ENCODE measurements around the gene ASB10.
A peak's percentile ranks its signal among the peaks of the same experiment; 100 is the strongest.

Gene ASB10

GRCh38 chr7:151187409-151188251, 580 bp upstream of the ASB10 start:
- no peak for DNase-seq

DNA sequence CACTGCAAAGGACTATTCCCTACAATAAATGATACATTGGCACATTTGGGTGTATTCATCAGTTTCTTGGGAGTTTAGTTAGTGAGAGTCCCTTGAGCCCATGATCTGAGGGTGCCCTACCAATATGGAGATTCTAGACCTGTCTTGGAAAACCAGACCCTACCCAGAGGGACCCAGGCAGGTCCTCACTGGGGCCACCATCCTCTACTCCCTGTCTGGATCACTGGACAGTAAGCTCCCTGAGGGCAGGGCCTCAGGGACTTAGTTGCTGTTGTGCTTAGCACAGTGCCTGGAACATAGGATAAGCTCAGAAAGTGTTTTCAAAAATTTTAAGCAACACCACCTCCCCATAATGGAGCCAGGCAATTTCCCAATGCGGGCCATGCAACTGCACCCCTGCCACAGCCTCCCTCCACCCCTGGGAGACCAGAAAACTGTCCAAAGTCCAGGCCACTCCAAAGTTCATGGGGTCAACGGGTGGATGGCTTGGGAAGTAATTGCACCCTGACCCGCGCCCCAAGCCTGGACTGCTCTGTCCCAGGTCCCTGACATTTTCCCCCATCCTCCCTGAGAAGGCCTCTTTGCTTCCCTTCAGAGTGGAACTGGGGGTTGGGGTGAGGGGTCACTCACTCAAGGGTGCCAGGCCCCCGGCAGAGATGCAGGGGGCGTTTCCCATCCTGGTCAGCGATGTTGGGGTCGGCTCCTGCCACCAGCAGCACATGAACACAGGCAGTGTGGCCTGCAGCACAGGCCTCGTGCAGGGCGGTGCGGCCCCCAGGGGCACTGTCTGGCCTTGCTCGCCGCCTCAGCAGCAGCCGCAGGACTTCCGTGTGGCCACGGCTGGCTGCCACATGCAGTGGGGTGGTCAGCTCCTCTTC, 1.0 kb downstream of the ASB10 start:
- DNase-seq: no peak

GRCh38 chr7:151181011-151181431, 6.0 kb downstream of the ASB10 start:
- DNase-seq: no peak

- no peak for DNase-seq
Measured at GRCh38 chr7:151179946-151180345, 7.1 kb downstream of the ASB10 start.

GRCh38 chr7:151179287-151179860, 7.7 kb downstream of the ASB10 start:
- DNase-seq: no peak

DNA sequence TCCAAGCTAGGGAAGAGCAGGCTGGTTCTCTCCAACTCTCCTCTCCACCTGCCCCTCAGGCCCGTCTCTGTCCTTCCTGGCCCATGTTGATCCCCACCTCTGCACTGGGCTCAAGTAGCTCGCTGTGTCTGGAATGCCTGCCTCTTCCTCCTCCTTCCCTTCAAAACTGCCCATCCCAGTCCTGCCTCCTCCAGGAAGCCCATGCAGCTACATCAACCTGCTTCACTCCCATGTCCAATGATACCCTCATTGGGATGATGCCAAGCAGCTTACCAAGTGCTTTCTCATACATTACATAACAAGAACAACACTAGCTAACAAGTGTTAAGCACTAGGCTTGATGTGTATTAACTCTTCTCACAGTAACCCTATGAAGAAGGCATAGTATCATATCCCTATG, 8.2 kb downstream of the ASB10 start:
- DNase-seq: no peak

GRCh38 chr7:151178236-151178635, 8.8 kb downstream of the ASB10 start:
- DNase-seq: no peak

- no peak for DNase-seq
Measured at GRCh38 chr7:151177310-151177709, 9.7 kb downstream of the ASB10 start.

- no peak for DNase-seq
Measured at GRCh38 chr7:151176401-151176800, 10.6 kb downstream of the ASB10 start.

DNA sequence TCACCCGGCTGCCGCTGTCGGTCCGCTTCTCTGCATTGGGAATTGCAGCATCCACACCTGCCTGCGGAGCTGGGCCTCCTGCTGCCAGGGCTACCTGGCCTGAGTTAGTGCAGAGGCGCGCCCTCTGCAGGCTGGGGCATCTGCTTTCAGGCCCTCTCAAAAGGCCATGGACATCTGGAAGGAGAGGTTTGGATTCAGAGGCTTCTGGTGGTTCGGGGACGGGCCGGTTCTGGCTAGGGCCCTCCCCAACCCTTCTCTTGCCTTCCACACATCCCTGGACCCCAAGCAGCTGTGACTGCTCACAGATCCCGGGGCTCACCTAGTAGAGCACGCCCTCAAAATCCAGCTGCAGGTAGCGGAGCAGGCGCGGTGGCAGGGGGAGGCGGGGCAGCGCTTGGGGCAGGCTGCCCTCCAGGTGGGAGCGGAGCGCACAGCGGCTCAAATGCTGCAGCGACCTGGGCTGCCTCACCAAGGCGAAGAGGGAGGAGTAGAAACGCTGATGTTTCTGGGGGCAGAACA, 11.2 kb downstream of the ASB10 start:
- DNase-seq: no peak

GRCh38 chr7:151175047-151175792, 11.8 kb downstream of the ASB10 start:
- DNase-seq: no peak

DNA sequence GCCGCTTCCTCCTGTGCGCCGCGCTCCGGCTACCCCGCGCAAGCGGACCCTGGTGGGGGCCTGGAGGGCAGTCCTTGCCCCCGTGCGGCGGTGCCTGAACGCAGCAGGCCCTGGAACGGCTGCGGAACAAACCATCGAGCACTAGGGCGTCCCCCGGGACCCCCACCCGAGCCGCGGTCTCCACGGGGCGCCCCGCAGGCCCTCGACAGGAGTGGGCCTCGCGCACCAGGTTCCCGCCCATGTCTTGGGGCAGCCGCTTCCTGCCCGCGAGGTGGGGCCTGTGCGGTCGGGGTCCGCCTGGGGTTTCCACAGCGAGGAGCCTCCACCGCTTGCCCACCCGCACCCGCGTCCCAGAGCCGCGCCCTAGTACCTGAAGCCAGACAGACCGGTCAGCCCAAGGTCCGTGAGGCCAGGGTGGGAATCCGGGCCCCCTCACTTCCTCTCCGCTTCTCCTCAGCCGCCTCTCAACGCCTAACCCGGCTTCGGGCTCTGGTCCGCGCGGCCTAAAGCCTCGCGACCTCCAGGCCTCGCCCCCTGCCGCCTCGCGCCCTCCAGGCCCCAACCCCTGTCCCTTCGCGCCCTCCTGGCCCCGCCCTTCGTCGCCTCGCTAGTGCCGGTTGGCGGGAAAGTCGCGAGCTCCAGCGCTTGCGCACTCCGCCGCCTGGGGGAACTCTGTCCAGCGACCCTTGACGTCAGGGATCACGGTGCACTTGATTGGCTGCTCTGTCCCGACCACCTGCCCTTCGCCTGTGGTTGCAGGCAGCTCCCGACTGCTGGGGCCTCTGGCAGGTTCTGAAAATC, 12.6 kb downstream of the ASB10 start:
- DNase-seq: peak in 1 of 2 experiments; percentile 31

DNA sequence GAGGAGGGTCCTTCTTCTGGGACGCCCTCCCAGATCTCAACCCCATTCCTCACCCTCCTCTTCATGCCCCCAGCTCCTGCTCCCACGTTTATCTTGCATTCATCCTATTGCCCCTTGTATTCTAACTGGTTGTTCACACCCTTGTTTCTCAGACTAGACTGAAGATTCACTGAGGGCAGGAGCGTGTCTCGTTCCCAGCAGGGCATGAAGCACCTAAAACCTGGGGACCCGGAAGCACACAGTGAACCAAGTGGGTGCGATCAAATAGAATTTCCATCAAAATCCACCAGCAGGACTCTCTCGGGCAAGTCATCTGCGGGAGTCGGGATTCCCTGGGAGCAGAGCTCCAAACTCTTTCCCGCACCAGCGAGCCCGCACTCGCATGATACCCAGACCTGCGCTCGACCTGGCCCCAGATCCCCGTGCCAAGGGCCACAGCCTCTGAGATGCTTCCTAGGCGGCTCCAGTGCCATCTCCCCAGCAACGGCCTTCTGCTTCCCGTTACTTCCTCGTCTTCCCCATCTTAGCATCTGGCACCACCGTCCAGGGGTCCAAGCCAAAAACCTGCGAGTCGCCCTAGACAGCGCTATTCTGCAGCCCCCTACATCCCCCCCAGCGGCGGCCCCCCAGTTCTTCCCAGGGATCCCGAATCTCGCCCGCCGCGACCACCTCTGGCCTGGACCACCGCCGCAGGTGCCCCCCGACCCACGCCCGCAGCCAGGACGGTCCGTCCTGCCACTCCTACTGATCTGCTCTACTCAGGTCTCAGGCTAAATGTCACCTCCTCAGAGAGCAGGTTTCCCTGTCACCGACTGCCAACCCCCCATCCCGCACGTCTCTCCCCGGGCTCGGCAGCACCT, 13.4 kb downstream of the ASB10 start:
- no peak for DNase-seq

GRCh38 chr7:151172273-151173141, 14.5 kb downstream of the ASB10 start:
- peak; percentile 67 to 80 for DNase-seq

GRCh38 chr7:151168787-151169162, 18.3 kb downstream of the ASB10 start:
- DNase-seq: no peak

GRCh38 chr7:151168003-151168786, 18.9 kb downstream of the ASB10 start:
- DNase-seq: peak; percentile 40 to 65

DNA sequence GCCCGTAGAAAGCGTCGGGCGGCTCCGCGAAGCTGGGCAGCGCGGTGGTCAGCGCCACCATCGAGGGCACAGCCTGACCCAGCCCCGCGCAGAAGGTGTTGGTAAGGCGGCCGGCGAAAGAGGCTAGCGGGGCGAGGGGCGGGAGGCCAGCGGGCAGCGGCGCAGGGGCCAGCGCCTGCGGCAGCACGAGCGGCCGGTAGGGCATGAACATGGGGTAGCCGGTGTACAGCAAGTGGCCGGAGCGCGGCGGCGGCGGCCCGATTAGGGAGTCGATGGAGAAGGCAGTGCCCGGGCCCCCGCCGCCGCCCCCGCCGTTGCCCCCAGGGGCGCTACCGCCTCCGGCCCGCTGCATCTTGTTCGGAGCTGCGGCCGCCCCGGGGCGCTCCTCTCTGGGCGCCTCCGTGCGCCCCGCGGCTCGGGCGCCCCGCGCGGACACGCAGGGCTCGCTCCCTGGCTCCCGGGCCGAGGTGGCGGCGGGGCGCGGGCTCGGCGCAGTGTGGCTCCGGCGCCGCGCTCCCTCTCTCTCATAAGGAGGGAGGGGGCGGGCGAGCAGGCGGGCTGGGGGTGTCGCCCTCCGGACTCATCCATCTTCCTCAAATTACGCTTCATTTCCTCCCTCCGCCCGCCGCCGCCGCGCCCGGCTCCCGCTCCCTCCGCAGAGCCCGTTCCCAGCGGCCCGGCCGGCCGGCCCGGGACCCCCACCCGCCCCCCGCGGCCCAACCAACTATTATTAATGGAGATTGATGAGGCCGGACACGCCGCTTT, 19.7 kb downstream of the ASB10 start, which contains the start of gene GBX1:
TSS of gene GBX1 (minus strand) at position 498 of the 765 bp plus-strand sequence. CDS start at position 352, 146 bp downstream.
- peak in 1 of 2 experiments; percentile 14 for DNase-seq

All from stimulated activated CD4-positive, alpha-beta T cell treated with anti-CD3 and anti-CD28 coated beads, Interleukin-4, amount 100 ng/mL, for 4 hours (primary cell).